GM19455 (cell line): Measurements from ENCODE around the gene TSPAN15.

Experiments used
- ATAC-seq: cut with Tn5 transposase; IDR thresholded peaks from one replicate; pipeline ENCODE4 v1.9.1; 2021; ENCODE audit not compliant: unreplicated experiment

The TSPAN15 gene

GRCh38 chr10:69499726-69500689 is 48.7 kb downstream of the TSPAN15 start:
- no peak for ATAC-seq

DNA sequence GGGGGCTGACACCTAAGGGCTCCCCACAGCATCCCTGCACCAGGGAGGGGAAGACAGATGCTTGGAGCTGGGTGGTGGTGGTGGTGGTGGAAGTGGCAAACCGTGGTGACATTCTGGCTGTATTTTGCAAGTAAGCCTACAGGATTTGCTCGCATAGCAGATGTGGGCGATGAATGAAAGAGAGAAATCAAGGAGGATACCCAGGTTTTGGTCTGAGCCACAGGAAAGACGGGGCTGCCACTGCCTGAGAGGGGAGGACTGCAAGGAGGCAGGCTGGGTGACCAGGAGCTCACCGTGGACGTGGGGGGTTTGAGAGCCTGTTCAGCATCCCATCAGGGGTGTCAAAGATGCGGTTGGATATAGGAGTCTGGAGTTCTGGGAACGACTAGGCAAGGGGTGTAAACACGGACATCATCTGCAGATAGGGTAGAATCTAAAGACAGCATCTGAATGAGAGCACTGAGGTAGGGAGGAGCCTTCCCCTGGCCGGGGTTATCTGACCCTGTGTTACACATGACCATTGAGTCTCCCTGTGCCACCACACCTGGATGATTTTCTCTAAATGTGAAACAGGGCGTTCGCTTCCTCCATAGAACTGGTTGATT is 49.7 kb downstream of the TSPAN15 start:
- ATAC-seq, result no peak

GRCh38 chr10:69501657-69502056 is 50.4 kb downstream of the TSPAN15 start:
- no peak for ATAC-seq

DNA sequence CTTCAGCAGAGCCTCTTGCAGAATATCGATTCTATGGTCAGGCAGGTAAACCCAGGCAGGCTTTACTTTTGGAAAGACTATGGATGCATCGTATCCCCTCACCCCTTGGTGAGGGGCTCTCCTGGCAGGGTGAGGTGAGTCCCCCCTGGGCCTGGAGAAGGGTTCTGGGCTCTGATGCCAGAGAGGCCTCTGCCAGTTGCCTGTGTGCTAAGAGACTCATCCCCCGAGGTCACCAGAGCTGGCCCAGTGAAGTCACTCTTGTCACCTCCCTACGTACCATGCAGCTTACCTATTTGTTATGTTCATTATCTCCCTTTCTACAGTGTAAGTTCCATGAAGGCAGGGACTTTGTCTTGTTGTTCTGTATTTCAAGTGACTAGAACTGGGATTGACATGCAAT is 51.3 kb downstream of the TSPAN15 start:
- no peak for ATAC-seq

DNA sequence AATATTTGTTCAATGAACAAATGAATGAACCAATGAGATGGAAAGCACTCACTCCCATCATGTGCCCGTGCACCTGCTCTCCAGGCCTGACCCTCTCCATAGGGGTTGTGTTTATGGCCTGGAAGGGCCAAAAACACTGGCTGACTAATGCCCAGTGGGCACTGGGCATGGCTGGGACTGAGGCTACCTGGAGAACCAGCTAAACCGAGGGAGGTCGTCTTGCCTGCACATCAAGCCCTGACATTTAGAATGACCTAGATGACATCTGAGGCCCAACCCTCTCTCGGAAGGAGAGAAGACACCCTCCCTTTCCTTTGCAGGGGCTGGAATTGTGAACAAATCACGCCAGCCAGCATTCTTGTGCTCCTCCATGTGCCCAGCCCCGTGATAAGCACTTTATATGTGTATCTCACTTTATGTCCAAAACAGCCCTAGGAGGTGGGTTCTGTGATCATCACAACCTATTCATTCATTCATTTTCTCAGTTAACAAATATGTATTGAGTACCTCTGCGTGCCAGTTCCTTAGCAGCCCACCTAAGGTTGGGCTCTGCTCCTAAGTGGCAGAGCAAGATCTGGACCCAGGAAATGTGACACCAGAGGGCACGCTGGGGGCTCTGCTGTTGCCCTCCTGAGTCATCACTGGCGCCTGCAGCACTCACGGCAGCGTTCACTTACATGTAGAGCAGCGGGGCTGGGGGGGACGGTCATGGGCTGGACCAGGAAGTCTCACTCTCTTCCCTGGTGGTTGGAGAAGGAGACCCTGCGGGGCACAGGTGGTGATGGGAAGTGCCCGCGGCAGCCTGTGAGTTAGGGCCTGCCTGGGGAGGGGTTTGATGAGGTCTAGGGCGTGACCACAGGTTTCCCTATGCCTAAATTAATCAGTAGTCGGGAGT is 52.0 kb downstream of the TSPAN15 start:
- no peak for ATAC-seq

DNA sequence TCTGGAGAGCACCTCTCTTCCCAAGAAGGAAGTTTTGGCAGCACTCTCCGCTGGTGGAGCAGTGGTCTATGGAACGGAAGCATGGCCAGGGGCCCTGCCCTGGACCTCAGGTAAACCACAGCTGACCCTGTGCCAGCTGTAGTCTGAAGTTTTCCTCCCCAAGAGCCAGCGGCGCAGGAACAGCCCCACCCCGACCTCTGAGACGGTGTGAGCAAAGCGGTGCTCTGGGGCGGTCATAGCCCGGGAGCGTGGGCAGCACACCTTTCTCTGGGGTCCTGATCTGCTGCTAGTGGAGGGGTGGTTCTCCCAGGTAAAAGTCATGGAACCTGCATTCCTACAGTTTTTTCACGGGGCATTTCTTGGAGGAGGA is 52.6 kb downstream of the TSPAN15 start:
- no peak for ATAC-seq

GRCh38 chr10:69504576-69505250 is 53.4 kb downstream of the TSPAN15 start:
- no peak for ATAC-seq

GRCh38 chr10:69505636-69506318 is 54.5 kb downstream of the TSPAN15 start:
- ATAC-seq, result no peak

DNA sequence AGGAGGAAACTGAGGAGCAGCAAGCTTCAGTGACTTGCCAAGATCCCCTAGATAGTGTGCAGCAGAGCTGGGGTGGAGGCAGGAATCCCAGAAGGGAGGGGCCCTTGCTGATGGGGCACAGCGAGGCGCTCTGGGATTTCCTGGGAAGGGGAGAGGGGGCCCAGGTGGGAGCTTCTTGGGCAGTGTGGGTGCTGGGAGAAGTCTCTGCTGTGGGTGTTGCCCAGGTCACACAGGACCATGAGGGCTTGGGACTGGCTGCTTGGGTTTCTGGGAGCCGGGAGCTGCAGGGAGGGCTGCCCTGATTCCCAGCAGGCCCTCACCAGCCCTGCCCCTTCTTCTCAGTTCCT is 55.2 kb downstream of the TSPAN15 start:
- ATAC-seq, result no peak

DNA sequence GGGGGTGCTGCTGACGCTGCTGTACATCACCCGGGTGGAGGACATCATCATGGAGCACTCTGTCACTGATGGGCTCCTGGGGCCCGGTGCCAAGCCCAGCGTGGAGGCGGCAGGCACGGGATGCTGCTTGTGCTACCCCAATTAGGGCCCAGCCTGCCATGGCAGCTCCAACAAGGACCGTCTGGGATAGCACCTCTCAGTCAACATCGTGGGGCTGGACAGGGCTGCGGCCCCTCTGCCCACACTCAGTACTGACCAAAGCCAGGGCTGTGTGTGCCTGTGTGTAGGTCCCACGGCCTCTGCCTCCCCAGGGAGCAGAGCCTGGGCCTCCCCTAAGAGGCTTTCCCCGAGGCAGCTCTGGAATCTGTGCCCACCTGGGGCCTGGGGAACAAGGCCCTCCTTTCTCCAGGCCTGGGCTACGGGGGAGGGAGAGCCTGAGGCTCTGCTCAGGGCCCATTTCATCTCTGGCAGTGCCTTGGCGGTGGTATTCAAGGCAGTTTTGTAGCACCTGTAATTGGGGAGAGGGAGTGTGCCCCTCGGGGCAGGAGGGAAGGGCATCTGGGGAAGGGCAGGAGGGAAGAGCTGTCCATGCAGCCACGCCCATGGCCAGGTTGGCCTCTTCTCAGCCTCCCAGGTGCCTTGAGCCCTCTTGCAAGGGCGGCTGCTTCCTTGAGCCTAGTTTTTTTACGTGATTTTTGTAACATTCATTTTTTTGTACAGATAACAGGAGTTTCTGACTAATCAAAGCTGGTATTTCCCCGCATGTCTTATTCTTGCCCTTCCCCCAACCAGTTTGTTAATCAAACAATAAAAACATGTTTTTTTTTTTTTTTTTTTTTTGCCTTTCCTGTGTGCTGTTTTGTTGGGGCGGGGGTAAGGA is 55.8 kb downstream of the TSPAN15 start:
- ATAC-seq, result no peak

GRCh38 chr10:69508738-69509340 is 57.6 kb downstream of the TSPAN15 start:
- no peak for ATAC-seq

GRCh38 chr10:69512901-69513300 is 61.6 kb downstream of the TSPAN15 start:
- ATAC-seq, result no peak

- no peak for ATAC-seq
Observed at GRCh38 chr10:69513617-69514016, 62.4 kb downstream of the TSPAN15 start.

- no peak for ATAC-seq
Observed at GRCh38 chr10:69515699-69516259, 64.5 kb downstream of the TSPAN15 start.

DNA sequence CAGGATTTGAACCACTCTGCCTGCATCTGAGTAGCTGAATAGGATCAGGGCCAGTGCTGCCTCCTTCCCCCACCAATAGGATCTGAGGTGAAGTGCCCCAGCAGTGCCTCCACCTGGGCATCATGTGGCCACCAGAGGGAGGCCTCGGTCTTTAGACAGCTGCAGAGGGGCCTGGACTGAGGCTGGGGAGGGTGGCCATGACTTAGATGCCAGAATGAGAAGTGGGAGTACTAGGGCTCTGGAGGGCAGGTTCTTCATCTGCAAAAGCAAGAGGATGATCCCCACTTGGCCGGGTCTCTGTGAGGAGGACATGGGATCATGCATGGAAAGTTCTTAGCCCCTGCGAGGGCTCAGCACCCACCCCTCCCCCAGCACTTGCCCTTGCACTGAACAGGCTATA is 65.1 kb downstream of the TSPAN15 start:
- ATAC-seq, result no peak

- ATAC-seq, result no peak
Observed at GRCh38 chr10:69516796-69517195, 65.5 kb downstream of the TSPAN15 start.

- ATAC-seq, result no peak
Observed at GRCh38 chr10:69517271-69517848, 66.1 kb downstream of the TSPAN15 start.

GRCh38 chr10:69527961-69528360 is 76.7 kb downstream of the TSPAN15 start:
- no peak for ATAC-seq
